ENCODE measurements around the gene FNDC8. TPM values are rescaled to one million over a fixed set of nuclear protein-coding genes. Genes with fewer than 3 reads are reported as not detected.

The FNDC8 gene
- total and polyA plus RNA-seq, 9 of the 15 experiments (the other 6 are each of a cell fraction or from before 2014, with no cell fraction given) = 0.04 TPM; not detected in 8

DNA sequence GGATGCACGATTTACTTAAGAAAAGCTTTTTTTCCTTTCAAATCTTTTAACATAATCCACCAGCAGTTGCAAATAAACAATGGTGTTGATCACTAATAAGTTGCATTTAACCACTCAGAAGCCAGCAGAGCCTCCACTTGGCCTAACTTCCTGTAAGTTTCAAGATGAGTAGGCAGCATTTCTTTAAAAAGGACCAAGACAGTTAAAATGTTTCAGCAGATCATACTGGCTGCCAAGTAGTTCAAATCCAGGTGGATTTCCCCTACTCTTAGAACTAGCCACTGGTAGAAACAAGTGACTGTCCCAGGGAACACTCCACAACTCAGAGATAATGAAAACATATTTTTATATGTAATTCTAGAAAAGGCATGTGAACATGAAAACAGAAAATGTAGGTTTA, 40.9 kb upstream of the FNDC8 start:
- Histone ChIP-seq H4K20me1 (replicated peaks; ENCODE audit: control insufficient read depth, insufficient read depth, low read length) (peaks cover 8% of the 10 kb centered on the region; the same call in 1 of the 2 replicates), H3K4me2 (ENCODE audit: insufficient read depth, low read length) (no peak overlapping the region), H2AFZ (ENCODE audit: low read depth, low read length) (no peak overlapping the region), H3K9me3 (replicated peaks; ENCODE audit: control insufficient read depth, insufficient read depth, low read depth, low read length) (no peaks in the 10 kb centered on the region), H3K4me1 (replicated peaks in 1 of 2; ENCODE audit: control insufficient read depth in 2 of 2, insufficient read depth in 2 of 2, low read length in 2 of 2) (peaks cover 2 to 24% of the 10 kb centered on the region in 2 experiments; a peak in 3 of 5 replicates), H3K27ac (ENCODE audit: extremely low read depth, low read depth, low read length) (peak overlapping the region; percentile 14; the same call in 1 of the 3 replicates), H3K79me2 (ENCODE audit: control insufficient read depth, insufficient read depth, low read length) (peaks cover 36% of the 10 kb centered on the region; the same call in 2 of the 3 replicates), H3K36me3 (ENCODE audit: control insufficient read depth, insufficient read depth, low read length) (no peaks in the 10 kb centered on the region), H3K9ac (ENCODE audit: insufficient read depth in 1 of 2, low read depth in 2 of 2, low read length in 2 of 2) (no peak overlapping the region), H3K27me3 (ENCODE audit: control insufficient read depth in 2 of 2, insufficient read depth in 2 of 2, low read length in 2 of 2) (no peaks in the 10 kb centered on the region), H3K4me3 (no peak overlapping the region), H3K9me1 (ENCODE audit: control insufficient read depth, insufficient read depth, low read length) (peaks cover 3% of the 10 kb centered on the region)
- no peak; the same call in 1 of the 3 replicates for ATAC-seq
- in situ Hi-C loops (cut with MboI) = no loop called here
- intact Hi-C loops (cut with micrococcal nuclease) = no loop called here
- ChIA-PET CTCF (ENCODE audit: low intra/inter-chr PET ratio) (interaction anchor here (0.6 kb wide), 1 partner anchor 21 kb away, joined by 4 read pairs; no protein-coding TSS in a partner anchor), POLR2A (interaction anchor here (1.7 kb wide), 1 partner anchor 17 kb away, joined by 10 read pairs; the partner anchor contains the start of gene RFFL)
- no TSS peak for BruUV-seq (replicated peaks)
- DNase-seq (ENCODE audit: extremely low read depth in 1 of 4, low spot score in 3 of 4) = no peak
- 31% methylated on average over 1 of the region's 1 CpG for WGBS (ENCODE audit: insufficient coverage, low coverage, missing lambda C conversion rate)
- no peak for TF ChIP-seq NR3C1 (CRISPR knock-in tag; IDR thresholded peaks at IDR 0.05)
- TF ChIP-seq, protein P1, sequence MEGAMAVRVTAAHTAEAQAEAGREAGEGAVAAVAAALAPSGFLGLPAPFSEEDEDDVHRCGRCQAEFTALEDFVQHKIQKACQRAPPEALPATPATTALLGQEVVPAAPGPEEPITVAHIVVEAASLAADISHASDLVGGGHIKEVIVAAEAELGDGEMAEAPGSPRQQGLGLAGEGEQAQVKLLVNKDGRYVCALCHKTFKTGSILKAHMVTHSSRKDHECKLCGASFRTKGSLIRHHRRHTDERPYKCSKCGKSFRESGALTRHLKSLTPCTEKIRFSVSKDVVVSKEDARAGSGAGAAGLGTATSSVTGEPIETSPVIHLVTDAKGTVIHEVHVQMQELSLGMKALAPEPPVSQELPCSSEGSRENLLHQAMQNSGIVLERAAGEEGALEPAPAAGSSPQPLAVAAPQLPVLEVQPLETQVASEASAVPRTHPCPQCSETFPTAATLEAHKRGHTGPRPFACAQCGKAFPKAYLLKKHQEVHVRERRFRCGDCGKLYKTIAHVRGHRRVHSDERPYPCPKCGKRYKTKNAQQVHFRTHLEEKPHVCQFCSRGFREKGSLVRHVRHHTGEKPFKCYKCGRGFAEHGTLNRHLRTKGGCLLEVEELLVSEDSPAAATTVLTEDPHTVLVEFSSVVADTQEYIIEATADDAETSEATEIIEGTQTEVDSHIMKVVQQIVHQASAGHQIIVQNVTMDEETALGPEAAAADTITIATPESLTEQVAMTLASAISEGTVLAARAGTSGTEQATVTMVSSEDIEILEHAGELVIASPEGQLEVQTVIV (CRISPR knock-in tag; IDR thresholded peaks at IDR 0.05; ENCODE audit: borderline replicate concordance) = no peak
- TF ChIP-seq ILK (tag; IDR thresholded peaks at IDR 0.05; ENCODE audit: borderline replicate concordance, low read depth) = no peak
- no peak for TF ChIP-seq ZBTB8A (IDR thresholded peaks at IDR 0.05; ENCODE audit: partially characterized antibody)
- no peak for TF ChIP-seq SNIP1 (IDR thresholded peaks at IDR 0.05; ENCODE audit: low read depth)
- TF ChIP-seq USF1 (CRISPR knock-in tag; IDR thresholded peaks at IDR 0.05) = no peak
- no peak for TF ChIP-seq HOXB6 (CRISPR knock-in tag; IDR thresholded peaks at IDR 0.05; ENCODE audit: borderline replicate concordance)
- no peak for TF ChIP-seq ZNF384 (IDR thresholded peaks at IDR 0.05; ENCODE audit: low read depth, low read length)
- no peak for TF ChIP-seq ZNF444 (CRISPR knock-in tag; IDR thresholded peaks at IDR 0.05)
- no peak for TF ChIP-seq GABPB1 (CRISPR knock-in tag; IDR thresholded peaks at IDR 0.05)
- TF ChIP-seq CBX8 (IDR thresholded peaks at IDR 0.05; ENCODE audit: borderline replicate concordance, extremely low read depth, low read depth, low read length, poor library complexity, severe bottlenecking) = no peak
- no peak for TF ChIP-seq FOXP4 (CRISPR knock-in tag; IDR thresholded peaks at IDR 0.05; ENCODE audit: borderline replicate concordance)
- no peak for TF ChIP-seq HEY1 (CRISPR knock-in tag; IDR thresholded peaks at IDR 0.05; ENCODE audit: borderline replicate concordance)
- FAIRE-seq = no peak
